Spinal cord (tissue), 10 donors: Measurements from ENCODE around the gene LRP1B. TPM values are rescaled to one million over a fixed set of nuclear protein-coding genes. Genes with fewer than 3 reads are reported as not detected.
A peak's percentile ranks its signal among the peaks of the same experiment; 100 is the strongest.

Experiments
- DNase-seq, 6 donors: peaks; one replicate each; pipeline versions ENCODE4 v3.0.0 to v3.0.0-alpha.2; 2013 to 2015; ENCODE audit warnings: low spot score in 6 of 6, low read depth in 4 of 6
- H3K27ac ChIP-seq: one replicate; pipeline ENCODE4 v1.5.1; 2013; ENCODE audit warnings: low read depth, low read length, control low read depth
- H3K27me3 ChIP-seq: one replicate; pipeline ENCODE4 v1.6.1; 2013; ENCODE audit warnings: low read length; ENCODE audit not compliant: control insufficient read depth, insufficient read depth
- H3K36me3 ChIP-seq: one replicate; pipeline ENCODE4 v1.6.1; 2013; ENCODE audit warnings: low read length; ENCODE audit not compliant: control insufficient read depth, insufficient read depth
- H3K4me1 ChIP-seq: one replicate; pipeline ENCODE4 v1.6.1; 2013; ENCODE audit warnings: low read length; ENCODE audit not compliant: control insufficient read depth, insufficient read depth
- H3K4me3 ChIP-seq: one replicate; pipeline ENCODE4 v1.5.1; 2013; ENCODE audit warnings: low read depth, low read length, control low read depth
- H3K9me3 ChIP-seq: one replicate; pipeline ENCODE4 v1.6.1; 2013; ENCODE audit warnings: low read length; ENCODE audit not compliant: control insufficient read depth, insufficient read depth
- WGBS: methylation state at CpG from one replicate; pipeline ENCODE4 v1.1.5; 2013; ENCODE audit warnings: missing lambda C conversion rate; ENCODE audit not compliant: insufficient coverage; 5-methylcytosine and 5-hydroxymethylcytosine counted together
- polyA plus RNA-seq, 2 donors: library from polyadenylated mRNA; unstranded; fragments of 120-200 nt; gene quantifications; one replicate each; pipeline ENCODE4 v1.2.1, GENCODE V29; 2013; ENCODE audit not compliant: insufficient read length in 2 of 2
- total RNA-seq, 2 donors: library from RNA; depleted of rRNA in 1 of 2; stranded (reverse); fragments of 120-200 nt in 1 of 2; fragments of >200 nt in 1 of 2; gene quantifications; one replicate each; pipeline versions ENCODE4 v1.2.3 to v1.2.4, GENCODE V29; 2013 to 2014
- donor health status: healthy.

The LRP1B gene
- total and polyA plus RNA-seq, 4 donors = 22.1 to 70.2 (median 32.1) TPM

DNA sequence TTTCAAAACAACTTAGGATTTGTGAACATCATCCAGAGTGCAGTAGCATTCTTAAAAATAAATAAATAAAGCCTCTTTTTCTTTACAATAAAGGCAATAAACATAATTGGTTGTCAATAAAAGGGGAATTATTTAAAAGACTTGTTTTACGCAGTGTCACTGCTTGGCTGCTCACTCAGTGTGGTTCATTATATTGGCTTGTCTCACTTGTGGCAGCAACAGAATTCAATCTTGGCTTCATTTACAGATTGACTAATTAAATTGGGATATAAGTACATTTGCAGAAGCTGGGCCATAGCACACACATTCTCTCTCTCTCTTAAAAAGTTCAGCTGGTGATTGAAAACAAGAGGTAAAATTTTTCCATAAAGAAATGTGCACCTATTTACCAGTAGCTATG, 1027.6 kb downstream of the LRP1B start:
- no peaks in the 10 kb centered on the region for H3K4me1 ChIP-seq
- no CpG with 5 or more reads among the region's 1 CpG for WGBS
- no peaks in the 10 kb centered on the region for H3K36me3 ChIP-seq
- H3K4me3 ChIP-seq = no peak overlapping the region
- no peaks in the 10 kb centered on the region for H3K27me3 ChIP-seq
- peak in 2 of 6 donors; percentile 43 to 56 for DNase-seq
- no peak overlapping the region for H3K27ac ChIP-seq
- H3K9me3 ChIP-seq = no peaks in the 10 kb centered on the region

DNA sequence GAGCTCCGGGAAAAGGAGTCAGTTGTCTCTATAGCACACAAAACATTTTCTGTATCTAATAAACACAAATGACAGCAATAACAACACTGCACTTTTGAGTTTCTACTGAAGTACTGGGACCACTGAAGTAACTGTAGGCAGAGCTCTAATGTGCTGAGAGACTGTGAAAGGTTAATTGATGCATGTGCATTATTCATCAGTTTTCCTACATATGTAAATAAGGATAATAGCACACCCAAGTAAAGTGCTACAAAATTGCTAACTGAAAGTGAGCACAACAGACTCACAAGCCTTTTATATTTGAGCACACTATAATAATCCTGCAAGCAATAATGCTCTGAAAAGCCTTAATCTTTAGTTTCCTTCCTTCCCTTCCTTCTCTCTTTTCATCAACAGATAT, 1051.6 kb downstream of the LRP1B start:
- no CpG with 5 or more reads among the region's 1 CpG for WGBS
- Histone ChIP-seq H3K4me3 (no peak overlapping the region), H3K36me3 (no peaks in the 10 kb centered on the region), H3K27ac (no peak overlapping the region), H3K27me3 (no peaks in the 10 kb centered on the region), H3K9me3 (no peaks in the 10 kb centered on the region), H3K4me1 (no peaks in the 10 kb centered on the region)
- no peak for DNase-seq

DNA sequence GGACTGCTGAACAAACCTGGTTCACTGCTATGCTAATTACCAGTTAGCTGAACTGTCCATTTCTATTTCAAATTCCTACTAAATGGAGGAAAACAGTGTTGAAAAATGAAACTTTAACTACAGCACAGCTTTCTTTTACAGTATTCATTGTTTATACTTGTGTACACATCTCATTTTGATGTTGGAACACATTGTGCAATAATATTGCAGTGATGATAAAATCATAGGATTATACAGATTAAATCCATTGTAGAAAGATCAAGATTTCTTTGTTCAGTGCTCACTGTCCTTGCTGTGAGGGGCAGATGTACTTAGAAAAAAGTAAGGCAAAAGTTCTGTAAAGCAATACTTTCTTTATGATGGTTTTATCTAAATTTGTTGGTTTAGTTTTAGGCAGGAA, 1055.1 kb downstream of the LRP1B start:
- Histone ChIP-seq H3K4me1 (no peaks in the 10 kb centered on the region), H3K36me3 (no peaks in the 10 kb centered on the region), H3K27ac (no peak overlapping the region), H3K27me3 (no peaks in the 10 kb centered on the region), H3K4me3 (no peak overlapping the region), H3K9me3 (no peaks in the 10 kb centered on the region)
- no peak for DNase-seq

DNA sequence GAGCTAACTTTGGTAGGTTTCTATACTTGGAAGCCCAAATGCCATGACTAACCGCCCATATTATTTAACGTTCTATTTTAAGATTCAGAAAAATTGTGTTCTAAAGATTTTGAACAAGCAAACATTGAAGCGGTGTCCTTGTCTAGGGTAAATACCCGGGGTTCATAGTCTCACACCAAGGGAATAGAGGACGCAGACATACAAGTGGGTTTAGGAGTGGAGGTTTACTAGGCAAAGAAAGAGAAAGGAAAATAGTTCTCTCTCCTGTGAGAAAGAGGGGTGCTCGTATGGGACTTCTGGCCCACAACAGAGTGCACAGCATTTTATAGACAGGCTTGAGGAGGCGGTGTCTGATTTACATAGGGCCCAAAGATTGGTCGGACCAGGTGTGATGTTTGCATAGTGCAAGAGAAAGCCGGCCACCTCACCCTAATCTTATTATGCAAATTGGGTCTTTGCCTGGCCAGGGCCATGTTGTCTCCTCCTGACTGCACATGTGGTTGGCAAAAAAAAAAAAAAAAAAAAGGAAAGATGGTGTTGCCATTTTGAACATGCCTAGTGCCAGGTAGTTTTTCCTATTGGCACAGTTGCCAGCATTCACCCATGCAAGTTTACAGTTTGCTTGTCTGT, 1062.6 kb downstream of the LRP1B start:
- Histone ChIP-seq H3K9me3 (no peaks in the 10 kb centered on the region), H3K4me1 (no peaks in the 10 kb centered on the region), H3K36me3 (no peaks in the 10 kb centered on the region), H3K4me3 (no peak overlapping the region), H3K27ac (no peak overlapping the region), H3K27me3 (no peaks in the 10 kb centered on the region)
- DNase-seq = peak in 1 of 6 donors; percentile 33
- 100% methylated on average over 6 of the region's 9 CpGs for WGBS

DNA sequence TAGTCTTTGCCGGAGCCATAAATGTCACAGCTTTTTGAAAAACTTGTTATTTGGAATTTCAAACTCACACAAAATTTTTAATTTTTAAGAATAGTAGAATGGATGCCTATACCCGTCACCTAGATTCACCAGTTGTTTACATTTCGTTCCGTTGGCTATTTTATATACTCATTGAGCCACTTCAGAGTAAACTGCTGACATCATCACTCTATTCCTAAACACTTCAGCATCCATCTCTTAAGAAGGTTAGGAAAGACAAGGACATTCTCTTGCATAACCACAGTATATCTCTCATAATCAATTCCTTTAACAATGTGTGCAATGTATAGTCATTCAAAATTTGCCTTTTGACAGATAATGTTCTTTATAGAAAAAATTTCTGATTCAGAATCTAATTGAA, 1065.8 kb downstream of the LRP1B start:
- DNase-seq = no peak
- Histone ChIP-seq H3K27ac (no peak overlapping the region), H3K4me1 (no peaks in the 10 kb centered on the region), H3K27me3 (no peaks in the 10 kb centered on the region), H3K9me3 (no peaks in the 10 kb centered on the region), H3K36me3 (no peaks in the 10 kb centered on the region), H3K4me3 (no peak overlapping the region)
- WGBS = no CpG with 5 or more reads among the region's 4 CpGs

DNA sequence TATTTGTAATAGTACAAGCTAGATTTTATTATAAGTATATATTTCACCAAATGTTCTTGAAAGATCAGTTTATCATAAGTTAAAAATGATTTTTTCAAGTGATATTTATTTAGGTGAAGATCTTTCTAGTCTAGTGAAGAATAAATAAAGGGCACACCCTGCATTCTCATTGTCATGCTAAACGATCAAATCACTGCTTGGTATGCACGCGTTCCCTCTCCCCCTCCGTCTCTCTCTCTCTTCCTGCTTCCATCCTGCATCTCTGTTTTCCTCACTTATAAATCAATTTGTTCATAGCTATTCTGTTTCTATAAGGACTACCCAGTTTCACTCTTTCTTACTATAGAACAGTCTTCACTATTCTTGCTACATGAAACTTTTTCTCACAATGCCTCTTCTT, 1067.4 kb downstream of the LRP1B start:
- H3K27me3 ChIP-seq = no peaks in the 10 kb centered on the region
- no peaks in the 10 kb centered on the region for H3K36me3 ChIP-seq
- no peak for DNase-seq
- no peaks in the 10 kb centered on the region for H3K9me3 ChIP-seq
- H3K4me1 ChIP-seq = no peaks in the 10 kb centered on the region
- WGBS = 40% methylated on average over 4 of the region's 4 CpGs
- no peak overlapping the region for H3K27ac ChIP-seq
- H3K4me3 ChIP-seq = no peak overlapping the region

DNA sequence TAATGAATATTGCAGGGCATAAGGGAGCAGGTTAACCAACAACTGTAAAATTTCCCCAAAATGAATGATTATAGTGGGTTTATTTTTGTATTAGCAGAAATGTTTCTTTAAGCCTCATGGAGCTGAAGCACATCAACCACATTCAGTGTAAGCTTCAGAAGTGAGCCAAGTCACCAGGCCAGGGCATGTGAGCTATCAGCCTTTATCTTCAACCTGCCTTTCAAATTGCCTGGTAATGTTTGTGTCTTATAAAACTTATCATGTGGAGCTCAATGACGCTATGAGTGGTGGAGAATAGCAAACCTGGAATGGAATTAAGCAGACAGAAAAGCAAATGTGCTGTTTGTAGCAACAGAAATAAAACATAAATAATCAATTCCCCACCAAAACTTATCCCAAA, 1068.4 kb downstream of the LRP1B start:
- DNase-seq = peak in 1 of 6 donors; percentile 11
- Histone ChIP-seq H3K9me3 (no peaks in the 10 kb centered on the region), H3K4me3 (no peak overlapping the region), H3K4me1 (no peaks in the 10 kb centered on the region), H3K36me3 (no peaks in the 10 kb centered on the region), H3K27ac (no peak overlapping the region), H3K27me3 (no peaks in the 10 kb centered on the region)
- no CpG with 5 or more reads among the region's 1 CpG for WGBS

DNA sequence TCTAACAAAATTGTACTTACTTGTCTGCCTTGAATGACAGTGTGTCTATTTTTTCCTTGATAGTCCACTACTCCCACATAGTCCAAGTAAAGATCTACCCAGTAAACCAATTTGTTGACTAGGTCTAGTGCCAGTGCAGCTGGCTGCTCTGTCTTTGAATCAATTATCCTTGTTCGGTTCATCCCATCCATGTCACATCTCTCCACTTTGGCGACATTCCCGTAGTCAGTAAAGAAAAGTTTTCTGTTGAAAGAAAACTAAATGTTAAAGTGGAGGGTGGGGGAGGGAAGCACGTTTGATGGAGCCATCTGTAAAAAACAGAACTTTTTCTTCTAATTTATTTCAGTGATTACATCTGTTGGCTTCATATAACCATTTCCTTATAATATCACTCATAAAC, 1068.8 kb downstream of the LRP1B start:
- Histone ChIP-seq H3K4me1 (no peaks in the 10 kb centered on the region), H3K9me3 (no peaks in the 10 kb centered on the region), H3K4me3 (no peak overlapping the region), H3K27me3 (no peaks in the 10 kb centered on the region), H3K27ac (no peak overlapping the region), H3K36me3 (no peaks in the 10 kb centered on the region)
- peak in 5 of 6 donors; percentile 24 to 71 (median 43) for DNase-seq
- WGBS = no CpG with 5 or more reads among the region's 4 CpGs

DNA sequence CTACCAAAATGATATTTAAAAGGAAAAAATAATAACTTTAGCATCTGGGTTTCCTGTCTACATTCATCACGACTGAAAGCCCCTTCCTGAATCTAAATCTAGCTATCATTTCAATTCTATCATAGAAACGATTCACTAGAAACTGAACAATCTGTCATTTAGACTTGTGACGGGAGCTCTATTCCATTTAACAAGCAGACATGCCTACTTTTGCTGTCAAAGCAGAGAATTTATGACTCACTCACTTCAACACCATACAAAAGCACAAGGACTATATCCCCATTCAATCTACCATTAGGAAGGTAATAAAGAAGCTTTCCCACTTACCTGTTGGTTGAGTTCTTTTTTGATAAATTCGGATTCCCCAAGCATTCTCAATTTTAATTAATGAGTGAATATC, 1072.3 kb downstream of the LRP1B start:
- H3K36me3 ChIP-seq = no peaks in the 10 kb centered on the region
- no peak overlapping the region for H3K4me3 ChIP-seq
- peak in 1 of 6 donors; percentile 61 for DNase-seq
- 57% methylated on average over 3 of the region's 4 CpGs for WGBS
- no peaks in the 10 kb centered on the region for H3K27me3 ChIP-seq
- no peaks in the 10 kb centered on the region for H3K9me3 ChIP-seq
- H3K4me1 ChIP-seq = no peaks in the 10 kb centered on the region
- no peak overlapping the region for H3K27ac ChIP-seq

DNA sequence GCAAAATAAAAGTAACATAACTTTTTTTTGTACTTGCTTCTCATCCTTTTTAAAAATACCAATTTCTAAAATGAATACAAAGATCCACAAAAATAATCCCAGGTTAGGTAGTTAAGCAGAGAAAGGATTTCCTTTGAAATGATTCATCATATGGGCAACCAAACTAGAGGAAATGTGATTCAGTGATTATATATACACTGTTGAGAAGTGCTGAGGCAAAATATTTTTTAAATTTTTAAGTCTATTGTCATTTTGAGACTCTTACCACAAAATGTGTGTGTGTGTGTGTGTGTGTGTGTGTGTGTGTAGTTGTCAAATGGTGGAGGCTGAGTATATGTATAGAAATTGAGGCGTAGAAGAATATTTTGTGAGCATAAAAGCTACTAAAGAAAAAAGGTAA, 1075.3 kb downstream of the LRP1B start:
- no peak overlapping the region for H3K4me3 ChIP-seq
- H3K9me3 ChIP-seq = no peaks in the 10 kb centered on the region
- no peak overlapping the region for H3K27ac ChIP-seq
- no CpG with 5 or more reads among the region's 1 CpG for WGBS
- H3K36me3 ChIP-seq = no peaks in the 10 kb centered on the region
- H3K4me1 ChIP-seq = no peaks in the 10 kb centered on the region
- no peak for DNase-seq
- no peaks in the 10 kb centered on the region for H3K27me3 ChIP-seq
